Rectal smooth muscle tissue (tissue), 1 donor: ENCODE measurements around the gene PDIA3.
"Not testable (repeated sequence)": the region's sequence is repeated elsewhere in the genome, so short reads cannot be mapped to it uniquely, and the experiment has no call there.

ENCODE experiments used
- H3K27ac ChIP-seq: one replicate; pipeline ENCODE4 v1.7.0; 2013; ENCODE audit warnings: low read depth, low read length, inconsistent platforms
- H3K27me3 ChIP-seq: one replicate; pipeline ENCODE4 v1.7.0; 2013; ENCODE audit warnings: low read length; ENCODE audit not compliant: control insufficient read depth, insufficient read depth
- H3K36me3 ChIP-seq: one replicate; pipeline ENCODE4 v1.7.0; 2013; ENCODE audit warnings: low read length; ENCODE audit not compliant: control insufficient read depth, insufficient read depth
- H3K4me1 ChIP-seq: one replicate; pipeline ENCODE4 v1.7.0; 2013; ENCODE audit warnings: low read length; ENCODE audit not compliant: control insufficient read depth, insufficient read depth
- H3K4me3 ChIP-seq: one replicate; pipeline ENCODE4 v1.7.0; 2013; ENCODE audit warnings: low read length
- H3K9ac ChIP-seq: one replicate; pipeline ENCODE4 v1.7.0; 2013; ENCODE audit warnings: low read length

PDIA3 gene

GRCh38 chr15:43808435-43808950 is 62.3 kb downstream of the PDIA3 start:
- H3K4me1 ChIP-seq = no peaks in the 10 kb centered on the region
- no peaks in the 10 kb centered on the region for H3K27me3 ChIP-seq
- no peak overlapping the region for H3K27ac ChIP-seq
- no peak overlapping the region for H3K4me3 ChIP-seq
- no peak overlapping the region for H3K9ac ChIP-seq
- H3K36me3 ChIP-seq = peaks cover 46% of the 10 kb centered on the region

GRCh38 chr15:43808960-43809678 is 62.9 kb downstream of the PDIA3 start:
- H3K4me3 ChIP-seq = no peak overlapping the region
- no peak overlapping the region for H3K27ac ChIP-seq
- H3K36me3 ChIP-seq = peaks cover 48% of the 10 kb centered on the region
- no peak overlapping the region for H3K9ac ChIP-seq
- no peaks in the 10 kb centered on the region for H3K4me1 ChIP-seq
- H3K27me3 ChIP-seq = no peaks in the 10 kb centered on the region

GRCh38 chr15:43815064-43815463 is 68.8 kb downstream of the PDIA3 start:
- not testable (repeated sequence) for H3K9ac ChIP-seq, H3K4me3 ChIP-seq, H3K4me1 ChIP-seq, H3K27ac ChIP-seq, H3K27me3 ChIP-seq
- peaks cover 32% of the 10 kb centered on the region for H3K36me3 ChIP-seq

GRCh38 chr15:43821505-43821904 is 75.3 kb downstream of the PDIA3 start:
- no peaks in the 10 kb centered on the region for H3K27me3 ChIP-seq
- H3K27ac ChIP-seq = no peak overlapping the region
- H3K4me3 ChIP-seq = no peak overlapping the region
- no peaks in the 10 kb centered on the region for H3K4me1 ChIP-seq
- H3K36me3 ChIP-seq = peaks cover 9% of the 10 kb centered on the region
- H3K9ac ChIP-seq = no peak overlapping the region
